HFFc6 (cell line): ENCODE results near the gene EFCAB6. TPM values are rescaled to one million over a fixed set of nuclear protein-coding genes. Genes with fewer than 3 reads are reported as not detected.

Source experiments
- DNase-seq: peaks from one replicate; pipeline ENCODE4 v3.0.0-alpha.2; 2018
- H3K27ac Mint-ChIP-seq: 2 replicates; pipeline ENCODE4 v1.8.0; 2020; ENCODE audit warnings: mild to moderate bottlenecking, mixed read lengths
- H3K27me3 Mint-ChIP-seq: 2 replicates; pipeline ENCODE4 v1.8.0; 2021; ENCODE audit warnings: mild to moderate bottlenecking, moderate library complexity, mixed read lengths; ENCODE audit not compliant: insufficient read depth
- H3K36me3 Mint-ChIP-seq: 2 replicates; pipeline ENCODE4 v1.8.0; 2021; ENCODE audit warnings: low read depth, mixed read lengths
- H3K4me1 Mint-ChIP-seq: 2 replicates; pipeline ENCODE4 v1.8.0; 2020; ENCODE audit warnings: low read depth, mixed read lengths
- H3K4me3 Mint-ChIP-seq: 2 replicates; pipeline ENCODE4 v1.8.0; 2020; ENCODE audit warnings: mild to moderate bottlenecking, moderate library complexity, mixed read lengths
- H3K9me3 Mint-ChIP-seq: 2 replicates; pipeline ENCODE4 v1.8.0; 2020; ENCODE audit warnings: mild to moderate bottlenecking, mixed read lengths
- CTCF ChIP-seq: fragments of 200-600 bp; sonication (generic); IDR thresholded peaks from 2 replicates; pipeline ENCODE4 v1.5.0; 2021; ENCODE audit warnings: antibody characterized with exemption, mild to moderate bottlenecking
- total RNA-seq, 6 experiments: library from RNA; stranded (reverse); fragmentation: NEBNext Ultra II Directional; extraction: Animal tissue kit (Norgen Biotek cat#: 25700); gene quantifications; 2 replicates in 1 of 6; 3 replicates in 5 of 6; pipeline ENCODE4 v1.2.3, GENCODE V29; 2021

EFCAB6 gene
- total RNA-seq, 6 experiments from 2014 or later = 0.33 to 0.95 (median 0.64) TPM

GRCh38 chr22:43800970-43801369 lies 11.1 kb downstream of the EFCAB6 start:
- DNase-seq = no peak
- Mint-ChIP-seq H3K4me1 (no peaks in the 10 kb centered on the region), H3K27ac (no peak overlapping the region), H3K27me3 (peaks cover 2% of the 10 kb centered on the region), H3K4me3 (no peak overlapping the region), H3K36me3 (no peaks in the 10 kb centered on the region), H3K9me3 (peaks cover 11% of the 10 kb centered on the region; the same call in 1 of the 2 replicates)
- TF ChIP-seq CTCF = no peak

GRCh38 chr22:43798492-43798891 lies 13.6 kb downstream of the EFCAB6 start:
- peaks cover 11% of the 10 kb centered on the region; the same call in 1 of the 2 replicates for H3K9me3 Mint-ChIP-seq
- H3K4me3 Mint-ChIP-seq = no peak overlapping the region
- no peak overlapping the region for H3K27ac Mint-ChIP-seq
- no peaks in the 10 kb centered on the region for H3K36me3 Mint-ChIP-seq
- H3K4me1 Mint-ChIP-seq = no peaks in the 10 kb centered on the region
- peaks cover 1% of the 10 kb centered on the region for H3K27me3 Mint-ChIP-seq
- no peak for TF ChIP-seq CTCF
- no peak for DNase-seq

- H3K36me3 Mint-ChIP-seq = no peaks in the 10 kb centered on the region
- no peak overlapping the region for H3K4me3 Mint-ChIP-seq
- TF ChIP-seq CTCF = peak; percentile 52
- peak; percentile 26 for DNase-seq
- H3K27ac Mint-ChIP-seq = no peak overlapping the region
- H3K4me1 Mint-ChIP-seq = no peaks in the 10 kb centered on the region
- peaks cover 1% of the 10 kb centered on the region for H3K27me3 Mint-ChIP-seq
- H3K9me3 Mint-ChIP-seq = peaks cover 11% of the 10 kb centered on the region; the same call in 1 of the 2 replicates
Observed at GRCh38 chr22:43796567-43796966, 15.5 kb downstream of the EFCAB6 start.

- DNase-seq = no peak
- Mint-ChIP-seq H3K9me3 (0 out of 2 replicates have a peak, but pooled peaks cover under 1% of the 10 kb centered on the region), H3K27me3 (peaks cover 1% of the 10 kb centered on the region), H3K4me1 (no peaks in the 10 kb centered on the region), H3K27ac (no peak overlapping the region), H3K4me3 (no peak overlapping the region), H3K36me3 (no peaks in the 10 kb centered on the region)
- TF ChIP-seq CTCF = no peak
Observed at GRCh38 chr22:43795320-43795719, 16.8 kb downstream of the EFCAB6 start.

- H3K27me3 Mint-ChIP-seq = peaks cover 1% of the 10 kb centered on the region; the same call in 1 of the 2 replicates
- H3K4me3 Mint-ChIP-seq = no peak overlapping the region
- H3K36me3 Mint-ChIP-seq = no peaks in the 10 kb centered on the region
- no peak overlapping the region for H3K27ac Mint-ChIP-seq
- no peaks in the 10 kb centered on the region for H3K9me3 Mint-ChIP-seq
- DNase-seq = no peak
- H3K4me1 Mint-ChIP-seq = no peaks in the 10 kb centered on the region
- TF ChIP-seq CTCF = no peak
Observed at GRCh38 chr22:43792905-43793304, 19.2 kb downstream of the EFCAB6 start.

DNA sequence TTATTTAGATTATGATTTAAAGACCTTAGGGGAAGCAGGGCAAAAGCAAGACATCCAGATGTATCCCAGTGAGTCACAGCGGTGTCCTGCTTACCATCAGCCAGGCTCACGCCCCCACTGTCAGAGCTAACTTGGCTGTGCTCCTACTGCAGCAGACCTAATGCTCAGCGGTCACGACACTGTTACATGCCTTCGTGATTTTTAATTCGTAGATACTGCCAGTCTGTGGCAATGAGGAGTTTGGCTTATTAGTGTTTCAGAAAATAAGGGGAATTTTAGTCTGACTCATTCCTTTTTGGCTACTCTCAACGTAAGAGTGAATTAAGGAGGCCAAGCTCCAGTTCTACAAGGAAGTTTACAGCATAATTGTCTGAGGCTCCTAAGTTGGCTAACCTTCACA lies 22.7 kb downstream of the EFCAB6 start:
- no peak for TF ChIP-seq CTCF
- no peaks in the 10 kb centered on the region for H3K9me3 Mint-ChIP-seq
- H3K4me3 Mint-ChIP-seq = no peak overlapping the region
- peak overlapping the region; percentile 38; the same call in 1 of the 2 replicates for H3K27ac Mint-ChIP-seq
- no peaks in the 10 kb centered on the region for H3K27me3 Mint-ChIP-seq
- H3K36me3 Mint-ChIP-seq = no peaks in the 10 kb centered on the region
- DNase-seq = peak; percentile 89
- H3K4me1 Mint-ChIP-seq = no peaks in the 10 kb centered on the region
